ENCODE results near the gene ATP6V1F.
A peak's percentile ranks its signal among the peaks of the same experiment; 100 is the strongest.

ATP6V1F gene

DNA sequence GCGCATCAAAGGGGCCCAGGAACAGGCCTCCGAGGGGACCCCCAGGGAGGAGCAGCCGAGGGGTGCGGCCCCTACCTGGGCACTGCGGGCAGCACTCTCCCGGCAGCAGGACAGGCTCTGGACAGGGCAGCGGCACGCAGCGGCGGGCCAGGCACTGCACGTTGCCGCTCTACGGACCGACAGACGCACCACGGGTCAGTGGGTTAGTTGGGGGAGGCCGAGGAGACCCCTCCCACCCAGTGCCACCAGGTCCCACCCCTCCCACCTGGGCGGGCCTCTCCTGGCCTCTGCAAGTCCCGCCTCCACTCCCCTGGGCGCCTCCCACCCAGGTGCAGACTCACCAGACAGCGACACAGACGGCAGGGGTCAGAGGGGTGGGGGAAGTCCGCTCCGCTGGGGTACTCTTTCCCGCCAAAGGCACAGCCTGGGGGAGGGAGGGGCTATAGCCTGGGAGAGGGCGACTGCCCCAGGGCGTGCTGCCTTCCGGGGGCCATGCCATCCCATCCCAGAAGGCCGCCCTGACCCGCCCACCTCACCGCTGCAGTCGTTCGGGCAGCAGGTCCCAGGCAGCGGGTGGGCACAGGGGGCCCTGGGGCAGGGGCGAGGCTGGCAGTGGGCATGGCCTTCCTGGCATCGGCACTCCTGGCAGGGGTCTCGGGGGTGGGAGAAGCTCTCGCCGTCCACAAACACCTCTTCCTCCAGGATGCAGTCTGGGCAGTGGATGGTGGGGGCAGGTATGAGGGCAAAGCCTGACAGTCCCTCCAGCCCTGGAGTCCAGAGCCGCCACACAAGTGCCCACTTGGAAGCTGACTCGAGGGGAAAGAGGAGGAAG lies 28.7 kb downstream of the ATP6V1F start:
- no peak for DNase-seq (ENCODE audit: low read depth, low spot score)
- H3K4me3 ChIP-seq (ENCODE audit: low read length): no peak overlapping the region

DNA sequence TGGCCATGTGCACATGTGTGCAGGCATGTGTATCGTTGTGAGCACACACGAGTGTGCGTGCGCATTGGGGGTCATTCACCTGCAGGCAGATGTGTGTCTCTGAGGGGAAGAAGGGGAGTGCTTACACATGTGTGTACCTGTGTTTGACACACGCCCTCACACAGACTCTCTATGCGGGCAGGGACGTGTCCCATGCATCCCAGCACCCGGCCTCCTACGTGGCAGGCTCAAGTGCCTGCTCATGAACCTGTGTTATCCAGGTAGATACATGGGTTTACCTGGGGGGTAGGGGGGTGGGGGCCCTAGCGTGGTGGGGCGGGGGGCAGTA lies 29.2 kb downstream of the ATP6V1F start:
- no peak overlapping the region for H3K4me3 ChIP-seq (ENCODE audit: low read length)
- DNase-seq (ENCODE audit: low read depth, low spot score): no peak

DNA sequence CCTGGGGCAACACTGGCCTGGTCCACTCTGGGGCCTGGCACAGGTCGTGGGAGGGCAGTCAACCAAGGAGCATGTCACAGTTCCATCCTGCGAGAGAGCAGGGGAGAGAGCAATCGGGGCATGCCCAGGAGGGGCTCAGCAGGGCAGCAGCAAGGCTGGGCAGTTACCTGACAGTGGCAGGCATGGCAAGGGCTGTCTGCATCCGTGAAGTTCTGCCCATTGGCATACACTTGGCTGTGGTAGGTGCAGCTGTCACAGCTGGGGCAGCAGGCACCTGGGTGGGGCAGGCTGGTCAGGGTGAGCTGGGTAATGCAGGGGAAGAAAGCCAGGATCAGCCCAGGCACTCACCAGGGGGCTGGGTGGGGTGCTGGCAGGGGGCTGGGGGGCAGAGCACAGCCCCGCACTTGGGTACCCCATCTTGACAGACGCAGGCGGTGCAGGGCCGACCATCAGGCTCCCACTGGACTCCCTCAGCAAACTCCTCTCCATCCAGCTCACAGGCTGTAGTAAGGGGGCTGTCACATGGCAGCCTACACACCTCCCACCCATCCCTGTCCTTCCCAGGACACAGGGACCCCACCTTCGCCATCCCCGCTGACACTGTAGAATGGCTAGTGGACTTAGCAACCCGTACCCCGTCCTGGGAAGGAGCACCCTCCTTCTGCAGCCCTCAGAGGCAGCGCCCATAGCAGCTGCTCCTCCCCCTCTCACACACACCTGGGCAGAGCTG lies 30.0 kb downstream of the ATP6V1F start:
- H3K4me3 ChIP-seq (ENCODE audit: low read length): no peak overlapping the region
- no peak for DNase-seq (ENCODE audit: low read depth, low spot score)

DNA sequence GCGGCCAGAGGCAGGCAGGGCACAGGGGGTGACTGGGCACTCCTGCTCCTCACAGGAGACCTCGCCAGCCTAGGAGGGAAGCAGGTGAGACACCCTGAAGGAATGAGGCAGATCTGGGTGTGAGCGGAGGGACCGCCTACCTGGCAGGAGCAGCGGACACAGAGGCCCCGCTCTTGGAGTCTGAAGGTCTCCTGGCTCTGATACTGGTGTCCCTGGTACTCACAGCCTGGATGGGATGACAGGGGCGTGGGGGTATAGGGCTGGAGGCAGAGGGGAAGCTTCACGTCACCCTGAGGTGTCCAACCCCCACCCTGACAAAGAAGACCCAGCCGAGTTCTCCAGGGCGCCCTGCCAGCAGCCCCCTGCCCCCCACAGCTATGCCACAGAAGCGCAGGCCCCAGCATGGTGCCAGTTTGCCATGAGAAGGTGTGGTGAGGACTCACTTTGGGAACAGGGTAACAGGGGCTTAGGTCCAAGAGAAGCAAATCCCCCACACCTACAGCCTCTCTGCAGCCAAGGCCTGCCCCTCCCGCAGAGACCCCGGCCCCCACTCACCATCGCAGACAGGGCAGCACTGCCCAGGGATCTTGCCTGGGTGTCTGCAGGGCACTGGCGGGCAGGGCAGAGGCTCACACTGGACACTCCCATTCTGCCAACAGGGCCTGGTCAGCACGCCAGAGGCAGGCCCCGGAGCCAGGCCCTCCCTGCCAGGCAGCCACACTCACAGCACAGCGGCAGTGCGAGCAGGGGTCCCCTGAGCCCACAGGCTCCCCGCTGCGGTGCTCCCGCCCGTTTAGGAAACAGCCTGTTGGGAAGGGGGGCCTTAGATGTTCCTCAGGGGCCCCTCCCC lies 30.8 kb downstream of the ATP6V1F start:
- no peak for DNase-seq (ENCODE audit: low read depth, low spot score)
- no peak overlapping the region for H3K4me3 ChIP-seq (ENCODE audit: low read length)

DNA sequence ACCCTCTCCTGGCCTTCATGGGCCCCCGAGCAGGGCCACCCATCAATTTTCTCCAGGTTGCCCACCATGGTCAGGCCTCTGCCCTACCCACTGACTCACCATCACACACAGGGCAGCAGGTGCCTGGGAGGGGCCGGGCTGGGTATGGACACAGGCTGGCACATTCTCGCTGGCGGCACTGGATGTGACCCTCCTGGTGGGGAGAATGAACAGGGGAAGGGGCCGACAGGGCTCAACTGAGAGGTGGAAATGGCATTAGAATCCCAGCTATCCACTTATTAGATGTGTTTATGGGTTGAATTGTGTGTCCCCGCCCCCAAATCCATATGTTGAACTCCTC lies 31.4 kb downstream of the ATP6V1F start:
- no peak overlapping the region for H3K4me3 ChIP-seq (ENCODE audit: low read length)
- no peak for DNase-seq (ENCODE audit: low read depth, low spot score)

DNA sequence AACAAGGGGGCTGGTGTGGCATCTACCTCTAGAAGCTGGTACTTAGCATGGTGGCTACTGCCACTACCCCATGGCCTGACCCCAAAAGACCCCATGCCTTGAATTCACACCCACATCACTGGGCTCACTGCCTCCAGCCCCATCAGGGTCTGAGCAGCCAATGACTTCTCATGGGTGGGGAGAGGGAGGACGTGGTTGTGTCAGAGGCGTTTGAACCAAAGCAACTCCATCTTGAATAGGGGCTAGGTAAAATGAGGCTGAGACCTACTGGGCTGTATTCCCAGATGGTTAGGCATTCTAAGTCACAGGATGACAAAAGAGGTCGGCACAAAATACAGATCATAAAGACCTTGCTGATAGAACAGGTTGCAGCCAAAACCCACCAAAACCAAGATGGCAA lies 32.7 kb downstream of the ATP6V1F start:
- no peak for DNase-seq (ENCODE audit: low read depth, low spot score)
- no peak overlapping the region for H3K4me3 ChIP-seq (ENCODE audit: low read length)

DNA sequence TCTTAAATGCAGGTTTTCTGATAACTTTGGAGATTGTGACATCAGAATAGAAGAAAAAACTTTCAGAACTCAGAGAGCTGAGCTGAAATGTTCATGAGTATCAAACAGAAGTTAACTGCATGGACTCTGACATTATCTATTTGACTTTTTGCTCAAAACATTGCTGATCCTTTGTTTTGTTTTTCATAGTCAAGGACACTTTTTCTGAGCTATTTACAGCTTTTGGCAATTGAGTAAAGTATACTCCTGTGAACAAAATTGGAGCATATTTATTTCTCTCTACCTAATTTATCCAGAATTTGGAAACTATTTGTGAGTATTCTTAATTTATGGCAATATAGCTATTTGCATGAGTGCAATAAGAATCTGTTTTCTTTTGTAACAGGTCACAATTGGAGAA lies 36.7 kb downstream of the ATP6V1F start:
- H3K4me3 ChIP-seq (ENCODE audit: low read length): no peak overlapping the region
- DNase-seq (ENCODE audit: low read depth, low spot score): no peak

DNA sequence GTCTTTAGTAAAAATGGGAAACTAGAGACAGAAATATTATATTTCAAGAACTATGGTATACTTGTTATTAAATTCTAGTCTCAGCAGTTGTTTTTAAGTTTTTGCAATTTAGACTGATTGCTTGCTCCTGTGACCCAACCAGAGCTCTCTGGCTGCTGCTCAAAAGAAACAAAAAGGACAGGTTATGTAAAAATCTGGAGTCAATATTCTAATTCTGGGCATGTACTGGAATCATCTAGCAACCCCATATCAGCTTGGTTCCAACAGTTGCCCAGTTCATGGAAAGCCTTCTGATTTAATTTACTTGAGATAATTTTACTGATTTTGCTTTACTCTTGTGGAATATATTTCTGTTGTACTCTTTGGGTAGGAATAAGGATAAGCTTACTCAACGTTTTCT lies 37.6 kb downstream of the ATP6V1F start:
- no peak for DNase-seq (ENCODE audit: low read depth, low spot score)
- no peak overlapping the region for H3K4me3 ChIP-seq (ENCODE audit: low read length)

DNA sequence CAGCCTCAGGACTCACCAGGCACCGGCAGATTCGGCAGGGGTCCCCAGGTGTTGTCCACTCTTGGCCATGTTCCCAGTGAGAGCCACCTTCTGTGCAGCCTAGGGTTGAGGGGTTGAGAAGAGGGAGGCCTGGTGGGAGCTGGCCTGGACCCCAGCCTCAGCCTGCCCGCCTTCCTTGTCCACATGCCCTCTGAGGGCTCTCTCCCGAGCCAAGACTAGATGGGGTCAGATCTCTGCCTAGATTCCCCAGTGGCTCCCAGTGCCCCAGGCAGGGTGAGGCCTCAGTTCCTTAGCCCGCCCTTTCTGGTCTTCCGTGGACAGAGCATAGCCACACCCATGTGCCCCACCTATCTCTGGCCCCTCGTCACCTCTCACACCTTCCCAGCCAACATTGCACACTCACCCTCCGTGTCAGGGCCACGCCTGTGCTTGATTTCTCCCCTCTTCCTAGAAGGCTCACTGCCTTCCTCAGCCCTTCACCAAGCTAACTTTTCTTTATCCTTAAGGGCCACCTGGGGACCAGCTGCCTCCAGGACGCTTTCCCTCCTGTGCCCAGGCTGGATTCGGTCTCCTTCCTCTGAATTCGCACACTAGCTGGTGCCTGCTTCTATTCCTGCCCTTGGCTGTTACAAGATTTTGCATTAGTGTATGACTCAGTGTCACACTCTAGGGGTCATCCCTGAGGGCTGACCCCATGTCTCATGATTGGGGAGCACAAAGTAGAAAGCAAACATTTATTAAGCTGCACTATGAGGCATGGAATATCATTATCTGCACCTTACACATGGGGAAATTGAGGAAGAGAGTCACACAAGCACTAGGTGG lies 40.3 kb downstream of the ATP6V1F start:
- no peak for DNase-seq (ENCODE audit: low read depth, low spot score)
- H3K4me3 ChIP-seq (ENCODE audit: low read length): no peak overlapping the region

DNA sequence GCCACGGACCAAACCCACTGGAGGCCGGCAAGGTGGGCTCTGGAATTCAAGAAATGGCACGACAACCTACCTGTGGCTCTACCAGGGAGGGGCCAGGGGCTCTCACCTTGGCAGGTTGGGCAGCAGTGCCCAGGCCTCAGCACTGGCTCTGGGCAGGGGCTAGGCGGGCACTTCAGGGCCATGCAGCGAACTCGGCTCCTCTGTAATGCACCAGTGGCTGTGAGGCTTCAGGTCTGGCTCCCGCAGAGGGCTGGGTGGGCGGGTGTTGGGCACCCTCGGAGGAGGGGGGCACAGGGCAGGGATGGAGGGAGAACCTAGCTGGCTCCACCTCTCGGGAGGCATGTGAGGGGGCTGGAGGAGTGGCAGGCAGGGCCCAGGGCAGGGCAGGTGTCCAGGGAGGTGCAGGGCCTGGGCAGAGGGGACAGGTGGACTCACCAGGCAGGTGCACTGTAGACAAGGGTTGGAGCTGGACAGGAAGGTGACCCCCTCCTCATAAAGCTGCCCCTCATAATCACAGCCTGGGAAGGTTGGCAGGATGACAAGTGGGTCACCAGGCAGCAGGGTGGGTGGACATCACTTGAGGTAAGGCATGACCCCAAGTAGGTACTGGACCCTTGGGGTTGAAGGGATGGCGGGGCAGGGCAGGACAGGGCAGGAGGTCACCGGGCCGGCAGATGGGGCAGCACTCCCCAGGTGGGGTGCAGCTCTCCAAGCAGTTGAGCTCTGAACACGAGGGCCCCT lies 41.1 kb downstream of the ATP6V1F start:
- no peak for DNase-seq (ENCODE audit: low read depth, low spot score)
- no peak overlapping the region for H3K4me3 ChIP-seq (ENCODE audit: low read length)

DNA sequence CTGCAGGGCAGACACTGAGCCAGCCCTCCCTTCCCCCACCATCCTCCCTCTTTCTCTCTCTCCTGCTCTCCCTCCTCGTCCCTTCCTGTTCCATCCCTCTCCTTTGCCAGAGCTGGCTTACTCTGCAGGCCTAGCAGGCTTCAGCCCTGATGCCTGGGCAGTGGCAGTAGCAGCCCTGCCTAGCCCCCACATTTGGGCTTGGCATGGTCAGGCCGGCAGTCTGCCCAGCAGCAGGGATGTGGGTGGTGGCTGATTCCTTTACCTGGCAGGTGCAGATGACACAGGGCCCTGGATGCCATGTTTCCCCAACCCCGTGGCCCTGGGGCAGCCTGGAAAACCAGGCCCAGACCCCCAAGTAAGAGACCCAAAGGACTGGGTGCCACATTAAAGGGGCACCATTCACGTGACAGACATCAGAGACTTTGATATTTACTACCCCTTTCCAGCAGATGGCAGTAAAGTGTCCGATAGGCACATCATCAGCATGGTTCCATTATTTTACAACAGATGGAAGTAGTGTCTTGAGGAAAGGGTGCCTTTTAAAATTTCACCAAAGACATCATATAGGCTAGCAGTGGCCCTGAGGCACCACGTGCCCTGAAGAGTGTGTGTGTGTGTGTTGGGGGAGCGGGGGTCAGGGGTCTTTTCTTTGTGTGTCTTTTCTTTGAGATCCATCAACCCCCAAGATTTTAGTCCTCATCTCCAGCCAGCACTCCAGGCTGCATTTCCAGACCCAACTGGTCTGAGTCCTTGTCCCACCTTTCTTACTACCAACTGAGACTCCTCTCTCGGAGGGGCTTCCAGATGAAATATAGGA lies 41.9 kb downstream of the ATP6V1F start:
- DNase-seq (ENCODE audit: low read depth, low spot score): peak; percentile 77
- 0 out of 2 replicates have a peak overlapping the region, but pooled peaks have one; percentile 11 for H3K4me3 ChIP-seq (ENCODE audit: low read length)

DNA sequence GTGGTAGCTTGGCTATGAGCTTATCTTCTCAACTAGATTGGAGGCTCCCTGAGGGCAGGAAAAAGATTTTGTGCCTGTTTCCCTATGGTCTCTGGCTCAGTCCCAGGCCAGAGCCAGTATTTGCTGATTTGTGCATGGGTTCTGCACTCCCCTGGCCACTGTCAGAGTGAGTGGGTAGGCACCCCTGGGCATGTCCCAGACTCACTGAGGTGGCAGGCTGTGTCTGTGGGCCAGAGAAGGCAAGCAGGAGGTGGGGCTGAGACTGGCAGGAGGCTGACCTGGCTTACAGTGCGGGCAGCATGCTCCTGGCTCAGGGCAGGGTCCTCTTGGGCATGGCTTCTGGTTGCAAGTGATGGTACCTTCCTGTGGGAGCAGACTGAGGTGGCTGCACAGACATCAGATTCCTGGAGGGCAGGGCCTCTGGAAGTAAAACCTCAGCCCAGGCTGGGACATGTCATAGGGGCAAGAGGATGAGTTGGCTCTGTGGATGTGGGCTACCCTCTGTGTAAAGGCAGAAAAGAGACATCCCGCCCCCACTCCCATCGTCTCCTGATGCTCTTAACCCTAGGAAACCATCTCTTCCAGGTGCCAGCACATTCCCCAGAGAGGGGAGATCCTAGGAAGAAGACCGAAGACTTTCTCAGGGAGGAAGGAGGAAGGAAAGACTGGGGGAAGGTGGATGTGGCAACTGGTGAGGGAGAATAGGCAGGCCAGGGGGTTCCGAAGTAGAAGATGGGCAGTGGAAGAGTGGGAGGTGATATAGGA lies 43.5 kb downstream of the ATP6V1F start:
- no peak for DNase-seq (ENCODE audit: low read depth, low spot score)
- no peak overlapping the region for H3K4me3 ChIP-seq (ENCODE audit: low read length)

DNA sequence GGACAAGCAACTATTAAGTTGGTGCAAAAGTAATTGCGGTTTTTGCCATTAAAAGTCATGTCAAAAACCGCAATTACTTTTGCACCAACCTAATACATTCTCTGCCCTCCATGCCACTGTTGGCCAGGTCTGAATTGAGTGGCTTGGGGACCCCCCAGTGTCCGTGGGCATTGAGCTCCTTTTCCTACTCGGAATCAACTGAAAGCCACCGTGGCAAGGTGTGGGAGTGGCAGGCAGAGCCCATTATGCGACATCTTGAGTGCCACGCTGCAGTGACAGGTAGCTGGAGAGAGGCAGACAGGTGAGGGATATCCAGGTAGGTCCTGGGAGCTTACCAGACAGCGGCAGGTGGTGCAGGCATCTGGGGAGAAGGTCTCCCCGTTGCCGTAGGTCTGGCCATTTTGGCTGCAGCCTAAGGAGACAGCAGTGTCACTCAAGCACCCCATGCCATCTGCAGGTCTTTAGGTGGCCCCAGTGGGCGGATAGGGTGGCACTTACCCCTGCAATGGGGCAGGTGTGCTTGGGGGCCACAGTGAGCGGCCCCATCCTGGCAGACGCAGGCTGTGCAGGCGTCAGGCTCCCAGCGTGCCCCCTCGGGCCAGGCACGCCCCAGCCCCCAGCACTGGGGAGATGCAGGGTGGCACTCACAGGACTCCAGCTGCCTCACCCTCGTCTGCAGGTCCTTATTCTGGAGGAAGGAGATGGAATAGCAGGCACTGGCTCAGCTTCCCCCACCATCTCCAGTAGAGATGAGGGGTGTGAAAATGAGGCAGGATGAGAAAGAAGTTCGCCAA lies 44.3 kb downstream of the ATP6V1F start:
- H3K4me3 ChIP-seq (ENCODE audit: low read length): no peak overlapping the region
- DNase-seq (ENCODE audit: low read depth, low spot score): no peak

DNA sequence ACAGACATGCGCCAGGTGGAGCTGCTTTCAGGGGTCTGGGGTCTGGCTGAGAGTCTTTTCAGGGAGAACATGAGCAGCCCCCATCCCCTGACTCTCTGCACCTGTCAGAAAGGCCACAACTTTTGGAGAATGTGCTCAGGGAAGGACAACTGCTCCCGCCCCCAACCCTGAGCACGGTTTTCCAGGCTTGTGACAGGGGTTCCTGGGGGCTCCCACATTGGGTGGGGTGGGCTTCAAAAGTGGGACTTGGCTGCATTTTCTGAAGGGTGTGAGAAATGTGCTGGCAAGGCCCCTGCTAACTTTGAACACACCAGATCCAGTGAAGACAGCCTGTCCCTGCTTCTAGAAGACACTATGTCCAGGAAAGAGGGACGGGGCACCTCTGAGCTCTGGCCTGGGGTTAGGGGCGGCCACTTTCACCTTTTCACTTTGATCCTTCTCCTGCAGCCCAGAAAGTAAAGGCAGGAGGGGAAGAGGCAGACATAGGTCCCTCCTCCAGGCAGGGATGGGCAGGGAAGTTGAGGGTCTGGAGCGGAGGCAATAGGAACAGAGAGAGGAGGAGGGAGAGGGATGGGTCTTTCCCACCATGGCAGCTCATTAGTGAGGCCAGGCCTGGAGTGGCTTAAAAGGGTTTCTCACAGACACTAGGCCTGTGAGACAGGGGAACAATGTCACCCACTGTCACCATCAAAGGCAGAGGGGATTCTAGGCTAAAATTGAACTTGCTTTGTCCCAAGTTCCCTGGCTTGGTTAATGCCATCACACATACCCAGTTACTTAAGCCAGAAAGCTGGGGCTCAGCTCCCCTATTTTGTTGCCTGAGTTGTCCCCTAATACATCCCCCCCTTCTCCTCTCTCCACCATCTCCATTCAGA lies 46.3 kb downstream of the ATP6V1F start:
- no peak for DNase-seq (ENCODE audit: low read depth, low spot score)
- no peak overlapping the region for H3K4me3 ChIP-seq (ENCODE audit: low read length)
